Measurements from ENCODE around the gene GOLM1.

GOLM1 gene

DNA sequence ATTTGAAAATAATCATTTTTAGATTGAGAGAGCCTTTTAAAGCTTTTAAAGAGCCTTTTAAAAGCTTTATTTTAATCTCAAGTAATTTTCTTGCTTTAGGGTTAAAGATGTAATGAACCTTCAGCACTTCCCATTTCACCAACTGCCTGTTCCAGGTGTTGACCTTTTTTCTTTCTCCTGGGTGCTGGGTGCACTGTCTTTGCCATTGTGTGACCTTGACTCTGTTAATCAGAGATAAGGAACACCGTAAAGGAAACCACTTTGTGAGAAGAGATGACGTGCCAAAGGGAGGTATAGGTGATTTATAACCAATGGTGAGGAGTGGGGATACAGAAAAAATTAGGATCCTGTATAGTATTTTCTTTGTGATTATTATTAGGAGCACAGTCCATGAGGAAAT lies 90.2 kb downstream of the GOLM1 start:
- no peak for TF ChIP-seq CTCF (IDR thresholded peaks at IDR 0.05)
- Mint-ChIP-seq H3K27ac (no peak overlapping the region), H3K9me3 (peaks cover 25% of the 10 kb centered on the region), H3K36me3 (ENCODE audit: low read depth) (peaks cover 73% of the 10 kb centered on the region), H3K4me3 (no peak overlapping the region), H3K4me1 (no peaks in the 10 kb centered on the region), H3K27me3 (ENCODE audit: low read depth, poor library complexity) (no peaks in the 10 kb centered on the region)
- DNase-seq = no peak

DNA sequence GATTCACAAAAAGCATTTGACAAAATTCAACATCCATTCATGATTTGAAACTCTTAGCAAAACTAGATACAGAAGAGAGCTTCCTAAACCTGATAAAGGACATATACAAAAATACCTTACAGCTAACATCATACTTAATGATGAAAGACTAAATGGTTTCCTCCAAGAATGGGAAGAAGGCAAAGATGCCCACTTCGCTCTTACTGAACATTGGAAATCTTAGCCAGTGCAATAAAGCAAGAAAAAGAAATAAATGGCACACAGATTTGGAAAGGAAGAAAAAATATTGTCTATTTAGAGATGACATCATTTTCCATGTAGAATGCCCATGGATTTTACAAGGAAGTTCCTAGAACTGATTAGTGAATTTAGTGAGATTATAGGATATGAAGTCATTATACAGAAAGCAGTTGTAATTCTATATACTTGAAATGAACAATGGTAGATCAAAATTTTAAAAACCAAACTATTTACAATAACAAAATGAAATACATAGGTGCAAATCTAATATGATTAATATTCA lies 94.0 kb downstream of the GOLM1 start:
- TF ChIP-seq CTCF (IDR thresholded peaks at IDR 0.05) = no peak
- Mint-ChIP-seq H3K27ac (no peak overlapping the region), H3K4me3 (no peak overlapping the region), H3K4me1 (no peaks in the 10 kb centered on the region), H3K36me3 (ENCODE audit: low read depth) (peaks cover 97% of the 10 kb centered on the region), H3K27me3 (ENCODE audit: low read depth, poor library complexity) (peaks cover 2% of the 10 kb centered on the region), H3K9me3 (peaks cover 58% of the 10 kb centered on the region)
- DNase-seq = no peak

GRCh38 chr9:85995599-85995998 lies 103.8 kb downstream of the GOLM1 start:
- DNase-seq = no peak
- peaks cover 6% of the 10 kb centered on the region for H3K27me3 Mint-ChIP-seq (ENCODE audit: low read depth, poor library complexity)
- TF ChIP-seq CTCF (IDR thresholded peaks at IDR 0.05) = no peak
- H3K36me3 Mint-ChIP-seq (ENCODE audit: low read depth) = peaks cover 85% of the 10 kb centered on the region
- H3K27ac Mint-ChIP-seq = peak overlapping the region; percentile 62
- H3K4me1 Mint-ChIP-seq = no peaks in the 10 kb centered on the region
- no peak overlapping the region for H3K4me3 Mint-ChIP-seq
- peaks cover 11% of the 10 kb centered on the region for H3K9me3 Mint-ChIP-seq

- Mint-ChIP-seq H3K27me3 (ENCODE audit: low read depth, poor library complexity) (peaks cover 3% of the 10 kb centered on the region), H3K9me3 (peaks cover 6% of the 10 kb centered on the region), H3K4me1 (no peaks in the 10 kb centered on the region), H3K4me3 (no peak overlapping the region), H3K27ac (no peak overlapping the region), H3K36me3 (ENCODE audit: low read depth) (peaks cover 84% of the 10 kb centered on the region)
- DNase-seq = no peak
- TF ChIP-seq CTCF (IDR thresholded peaks at IDR 0.05) = no peak
Observed at GRCh38 chr9:85995097-85995496, 104.3 kb downstream of the GOLM1 start.

- H3K27me3 Mint-ChIP-seq (ENCODE audit: low read depth, poor library complexity) = peaks cover 3% of the 10 kb centered on the region
- H3K36me3 Mint-ChIP-seq (ENCODE audit: low read depth) = peaks cover 88% of the 10 kb centered on the region
- H3K4me3 Mint-ChIP-seq = no peak overlapping the region
- H3K9me3 Mint-ChIP-seq = peaks cover 6% of the 10 kb centered on the region
- no peak for TF ChIP-seq CTCF (IDR thresholded peaks at IDR 0.05)
- H3K27ac Mint-ChIP-seq = no peak overlapping the region
- H3K4me1 Mint-ChIP-seq = no peaks in the 10 kb centered on the region
- no peak for DNase-seq
Observed at GRCh38 chr9:85994191-85994590, 105.2 kb downstream of the GOLM1 start.

- no peak overlapping the region for H3K27ac Mint-ChIP-seq
- peaks cover 6% of the 10 kb centered on the region for H3K9me3 Mint-ChIP-seq
- H3K27me3 Mint-ChIP-seq (ENCODE audit: low read depth, poor library complexity) = peaks cover 3% of the 10 kb centered on the region
- no peak overlapping the region for H3K4me3 Mint-ChIP-seq
- H3K4me1 Mint-ChIP-seq = no peaks in the 10 kb centered on the region
- peaks cover 94% of the 10 kb centered on the region for H3K36me3 Mint-ChIP-seq (ENCODE audit: low read depth)
- no peak for TF ChIP-seq CTCF (IDR thresholded peaks at IDR 0.05)
- no peak for DNase-seq
Observed at GRCh38 chr9:85987236-85987635, 112.1 kb downstream of the GOLM1 start.
